Liver (tissue), 9 donors: ENCODE measurements around the gene GAS6. TPM values are rescaled to one million over a fixed set of nuclear protein-coding genes. Genes with fewer than 3 reads are reported as not detected.

Source experiments
- DNase-seq: peaks from one replicate; pipeline ENCODE4 v3.0.0-alpha.2; 2017; ENCODE audit warnings: low spot score
- H3K27ac ChIP-seq, 2 donors: one replicate each; pipeline ENCODE4 v1.7.0; 2013; ENCODE audit warnings: inconsistent platforms in 2 of 2, low read length in 2 of 2, control low read depth in 1 of 2, low read depth in 1 of 2, mild to moderate bottlenecking in 1 of 2
- H3K27me3 ChIP-seq, 4 donors: one replicate each; pipeline versions ENCODE4 v1.6.1 to v1.7.0; 2013; ENCODE audit warnings: low read length in 3 of 4, inconsistent platforms in 1 of 4, mild to moderate bottlenecking in 1 of 4, moderate library complexity in 1 of 4; ENCODE audit not compliant: control insufficient read depth in 4 of 4, insufficient read depth in 4 of 4
- H3K36me3 ChIP-seq, 4 donors: one replicate each; pipeline versions ENCODE4 v1.6.1 to v1.7.0; 2013; ENCODE audit warnings: low read length in 3 of 4, mild to moderate bottlenecking in 3 of 4, low read depth in 1 of 4, moderate library complexity in 1 of 4; ENCODE audit not compliant: control insufficient read depth in 4 of 4, insufficient read depth in 3 of 4
- H3K4me1 ChIP-seq, 4 donors: one replicate each; pipeline versions ENCODE4 v1.6.1 to v1.7.0; 2013; ENCODE audit warnings: low read length in 3 of 4, mild to moderate bottlenecking in 3 of 4, moderate library complexity in 1 of 4; ENCODE audit not compliant: control insufficient read depth in 4 of 4, insufficient read depth in 4 of 4
- H3K4me3 ChIP-seq, 3 donors: one replicate each; pipeline versions ENCODE4 v1.6.1 to v1.7.0; 2013; ENCODE audit warnings: low read length in 3 of 3, control low read depth in 1 of 3, low read depth in 1 of 3, mild to moderate bottlenecking in 1 of 3
- H3K9ac ChIP-seq, 2 donors: one replicate each; pipeline ENCODE4 v1.7.0; 2013; ENCODE audit warnings: low read length in 2 of 2, mild to moderate bottlenecking in 2 of 2, moderate library complexity in 2 of 2, control low read depth in 1 of 2, low read depth in 1 of 2
- H3K9me3 ChIP-seq, 4 donors: one replicate each; pipeline versions ENCODE4 v1.6.1 to v1.7.0; 2013; ENCODE audit warnings: low read length in 3 of 4; ENCODE audit not compliant: control insufficient read depth in 4 of 4
- EGR1 ChIP-seq, 2 donors: IDR thresholded peaks; 2 replicates each; pipeline ENCODE4 v1.6.1; 2016 to 2018; ENCODE audit warnings: antibody characterized with exemption in 2 of 2, low read depth in 2 of 2
- FOXA1 ChIP-seq: IDR thresholded peaks from 2 replicates; pipeline ENCODE4 v1.6.1; 2016; ENCODE audit warnings: antibody characterized with exemption
- FOXA2 ChIP-seq: IDR thresholded peaks from 2 replicates; pipeline ENCODE4 v1.6.1; 2016; ENCODE audit warnings: antibody characterized with exemption
- GABPA ChIP-seq, 2 donors: IDR thresholded peaks in 1 of 2; conservative IDR thresholded peaks in 1 of 2; 2 replicates each; pipeline ENCODE4 v1.6.1; 2016; ENCODE audit warnings: antibody characterized with exemption in 2 of 2, mild to moderate bottlenecking in 1 of 2, moderate library complexity in 1 of 2
- HNF4A ChIP-seq, 2 donors: conservative IDR thresholded peaks; 2 replicates each; pipeline ENCODE4 v1.6.1; 2016; ENCODE audit warnings: antibody characterized with exemption in 2 of 2, mild to moderate bottlenecking in 2 of 2
- HNF4G ChIP-seq: IDR thresholded peaks from 2 replicates; pipeline ENCODE4 v1.6.1; 2016; ENCODE audit warnings: antibody characterized with exemption
- JUND ChIP-seq, 2 donors: IDR thresholded peaks; 2 replicates each; pipeline ENCODE4 v1.6.1; 2016; ENCODE audit warnings: antibody characterized with exemption in 2 of 2
- NR2F2 ChIP-seq: IDR thresholded peaks from 2 replicates; pipeline ENCODE4 v1.6.1; 2016; ENCODE audit warnings: antibody characterized with exemption
- RAD21 ChIP-seq, 2 donors: IDR thresholded peaks; 2 replicates each; pipeline ENCODE4 v1.6.1; 2016; ENCODE audit warnings: antibody characterized with exemption in 2 of 2, mild to moderate bottlenecking in 2 of 2
- RXRA ChIP-seq, 2 donors: IDR thresholded peaks; 2 replicates each; pipeline ENCODE4 v1.6.1; 2017 to 2018; ENCODE audit warnings: antibody characterized with exemption in 2 of 2, mild to moderate bottlenecking in 1 of 2
- SP1 ChIP-seq: IDR thresholded peaks from 2 replicates; pipeline ENCODE4 v1.6.1; 2018; ENCODE audit warnings: antibody characterized with exemption, mild to moderate bottlenecking
- TAF1 ChIP-seq: conservative IDR thresholded peaks from 2 replicates; pipeline ENCODE4 v1.6.1; 2016; ENCODE audit warnings: antibody characterized with exemption, mild to moderate bottlenecking
- YY1 ChIP-seq: IDR thresholded peaks from 2 replicates; pipeline ENCODE4 v1.6.1; 2016; ENCODE audit warnings: antibody characterized with exemption, mild to moderate bottlenecking
- WGBS: extraction: QIAGEN DNeasy Blood & Tissue Kit; methylation state at CpG from one replicate; pipeline ENCODE4 v1.1.7; 2013; 5-methylcytosine and 5-hydroxymethylcytosine counted together
- polyA plus RNA-seq, 2 donors: library from polyadenylated mRNA; stranded (reverse) in 1 of 2; unstranded in 1 of 2; fragments of 200-250 nt in 1 of 2; fragments of >200 nt in 1 of 2; fragmentation: Nextera tagmentation in 1 of 2; extraction: Ambion mirVana in 1 of 2; gene quantifications; one replicate each; pipeline versions ENCODE4 v1.2.1 to v1.2.3, GENCODE V29; 2013 to 2015
- total RNA-seq, 2 donors: library from RNA; depleted of rRNA; stranded (reverse); fragments of >200 nt; gene quantifications; one replicate each; pipeline ENCODE4 v1.2.3, GENCODE V29; 2014
- TF ChIP-seq, protein P1 (sequence below): IDR thresholded peaks from 2 replicates; pipeline ENCODE4 v1.6.1; 2016; ENCODE audit warnings: antibody characterized with exemption
- TF ChIP-seq, protein P2 (sequence below): IDR thresholded peaks from 2 replicates; pipeline ENCODE4 v1.6.1; 2016; ENCODE audit warnings: antibody characterized with exemption
- TF ChIP-seq, protein P3 (sequence below): IDR thresholded peaks from 2 replicates; pipeline ENCODE4 v1.6.1; 2016; ENCODE audit warnings: antibody characterized with exemption, mild to moderate bottlenecking
- TF ChIP-seq, protein P4 (sequence below): fragments of 150-350 bp; IDR thresholded peaks from 2 replicates; pipeline ENCODE4 v1.5.1; 2017; ENCODE audit warnings: improper control_type of control experiment, low read depth, low read length; ENCODE audit not compliant: missing input control
- TF ChIP-seq, protein P5 (sequence below): IDR thresholded peaks from 2 replicates; pipeline ENCODE4 v1.6.1; 2016; ENCODE audit warnings: antibody characterized with exemption
- donor health status: healthy.
- donor health status: healthy.
- donor health status: healthy.
- donor health status: healthy.
- donor health status: healthy.

The GAS6 gene
- total and polyA plus RNA-seq, 4 donors: 2.5 to 30.2 (median 9.1) TPM

DNA sequence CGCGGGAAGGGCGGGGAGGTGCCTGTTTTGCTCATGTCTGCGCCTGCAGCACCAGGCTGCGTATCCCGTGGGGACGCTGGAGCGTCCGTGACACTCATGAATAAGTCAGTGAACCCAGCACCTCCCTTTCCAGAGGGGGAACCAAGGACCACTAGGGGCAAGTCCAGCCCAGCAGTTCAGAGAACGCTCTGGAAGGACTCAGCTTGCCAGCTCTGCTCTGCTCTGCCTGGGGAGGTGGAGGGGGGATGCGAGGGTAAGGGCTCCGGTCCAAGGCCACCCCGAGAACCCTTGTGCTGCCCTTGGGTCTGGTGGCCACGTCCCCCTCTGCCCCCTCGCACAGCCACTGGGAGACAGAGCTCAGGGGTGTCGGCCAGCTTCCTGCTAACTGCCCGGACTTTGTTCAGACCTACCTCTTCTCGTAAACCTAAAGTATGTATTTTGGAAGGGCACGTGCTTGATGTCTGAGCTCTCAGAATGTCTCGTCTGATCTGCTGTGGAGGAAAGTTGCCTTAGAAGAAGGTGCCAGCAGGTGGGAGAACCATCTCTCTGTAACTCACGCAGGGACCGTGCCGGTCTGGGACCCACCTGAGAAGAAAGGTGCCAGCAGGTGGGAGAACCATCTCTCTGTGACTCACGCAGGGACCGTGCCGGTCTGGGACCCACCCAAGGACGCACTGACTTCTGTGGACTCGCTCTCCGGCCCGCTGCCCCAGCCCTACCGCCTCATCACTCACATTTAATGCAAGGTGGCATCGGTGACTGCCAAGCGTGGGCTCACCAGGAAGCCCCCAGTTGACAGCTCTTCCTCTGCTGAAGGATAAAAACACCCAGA, 70.8 kb downstream of the GAS6 start:
- no peak overlapping the region for H3K4me3 ChIP-seq
- H3K9ac ChIP-seq: no peak overlapping the region
- H3K4me1 ChIP-seq: no peaks in the 10 kb centered on the region
- DNase-seq: no peak
- 77% methylated on average over 33 of the region's 33 CpGs for WGBS
- TF ChIP-seq, protein P1, sequence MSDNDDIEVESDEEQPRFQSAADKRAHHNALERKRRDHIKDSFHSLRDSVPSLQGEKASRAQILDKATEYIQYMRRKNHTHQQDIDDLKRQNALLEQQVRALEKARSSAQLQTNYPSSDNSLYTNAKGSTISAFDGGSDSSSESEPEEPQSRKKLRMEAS: no peak
- TF ChIP-seq, protein P2, sequence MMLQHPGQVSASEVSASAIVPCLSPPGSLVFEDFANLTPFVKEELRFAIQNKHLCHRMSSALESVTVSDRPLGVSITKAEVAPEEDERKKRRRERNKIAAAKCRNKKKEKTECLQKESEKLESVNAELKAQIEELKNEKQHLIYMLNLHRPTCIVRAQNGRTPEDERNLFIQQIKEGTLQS: no peak
- TF ChIP-seq JUND (IDR thresholded peaks at IDR 0.05) (no peak), TAF1 (no peak), RAD21 (IDR thresholded peaks at IDR 0.05) (no peak), YY1 (no peak), FOXA2 (no peak), HNF4G (no peak), FOXA1 (no peak), NR2F2 (no peak), EGR1 (IDR thresholded peaks at IDR 0.05; ENCODE audit: low read depth in 2 of 2) (no peak), GABPA (IDR thresholded peaks at IDR 0.05 in 1 of 2, conservative IDR thresholded peaks at IDR 0.05 in 1 of 2) (no peak), RXRA (IDR thresholded peaks at IDR 0.05) (no peak), HNF4A (conservative IDR thresholded peaks at IDR 0.05) (no peak)
- TF ChIP-seq, protein P3, sequence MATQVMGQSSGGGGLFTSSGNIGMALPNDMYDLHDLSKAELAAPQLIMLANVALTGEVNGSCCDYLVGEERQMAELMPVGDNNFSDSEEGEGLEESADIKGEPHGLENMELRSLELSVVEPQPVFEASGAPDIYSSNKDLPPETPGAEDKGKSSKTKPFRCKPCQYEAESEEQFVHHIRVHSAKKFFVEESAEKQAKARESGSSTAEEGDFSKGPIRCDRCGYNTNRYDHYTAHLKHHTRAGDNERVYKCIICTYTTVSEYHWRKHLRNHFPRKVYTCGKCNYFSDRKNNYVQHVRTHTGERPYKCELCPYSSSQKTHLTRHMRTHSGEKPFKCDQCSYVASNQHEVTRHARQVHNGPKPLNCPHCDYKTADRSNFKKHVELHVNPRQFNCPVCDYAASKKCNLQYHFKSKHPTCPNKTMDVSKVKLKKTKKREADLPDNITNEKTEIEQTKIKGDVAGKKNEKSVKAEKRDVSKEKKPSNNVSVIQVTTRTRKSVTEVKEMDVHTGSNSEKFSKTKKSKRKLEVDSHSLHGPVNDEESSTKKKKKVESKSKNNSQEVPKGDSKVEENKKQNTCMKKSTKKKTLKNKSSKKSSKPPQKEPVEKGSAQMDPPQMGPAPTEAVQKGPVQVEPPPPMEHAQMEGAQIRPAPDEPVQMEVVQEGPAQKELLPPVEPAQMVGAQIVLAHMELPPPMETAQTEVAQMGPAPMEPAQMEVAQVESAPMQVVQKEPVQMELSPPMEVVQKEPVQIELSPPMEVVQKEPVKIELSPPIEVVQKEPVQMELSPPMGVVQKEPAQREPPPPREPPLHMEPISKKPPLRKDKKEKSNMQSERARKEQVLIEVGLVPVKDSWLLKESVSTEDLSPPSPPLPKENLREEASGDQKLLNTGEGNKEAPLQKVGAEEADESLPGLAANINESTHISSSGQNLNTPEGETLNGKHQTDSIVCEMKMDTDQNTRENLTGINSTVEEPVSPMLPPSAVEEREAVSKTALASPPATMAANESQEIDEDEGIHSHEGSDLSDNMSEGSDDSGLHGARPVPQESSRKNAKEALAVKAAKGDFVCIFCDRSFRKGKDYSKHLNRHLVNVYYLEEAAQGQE: no peak
- TF ChIP-seq, protein P4, sequence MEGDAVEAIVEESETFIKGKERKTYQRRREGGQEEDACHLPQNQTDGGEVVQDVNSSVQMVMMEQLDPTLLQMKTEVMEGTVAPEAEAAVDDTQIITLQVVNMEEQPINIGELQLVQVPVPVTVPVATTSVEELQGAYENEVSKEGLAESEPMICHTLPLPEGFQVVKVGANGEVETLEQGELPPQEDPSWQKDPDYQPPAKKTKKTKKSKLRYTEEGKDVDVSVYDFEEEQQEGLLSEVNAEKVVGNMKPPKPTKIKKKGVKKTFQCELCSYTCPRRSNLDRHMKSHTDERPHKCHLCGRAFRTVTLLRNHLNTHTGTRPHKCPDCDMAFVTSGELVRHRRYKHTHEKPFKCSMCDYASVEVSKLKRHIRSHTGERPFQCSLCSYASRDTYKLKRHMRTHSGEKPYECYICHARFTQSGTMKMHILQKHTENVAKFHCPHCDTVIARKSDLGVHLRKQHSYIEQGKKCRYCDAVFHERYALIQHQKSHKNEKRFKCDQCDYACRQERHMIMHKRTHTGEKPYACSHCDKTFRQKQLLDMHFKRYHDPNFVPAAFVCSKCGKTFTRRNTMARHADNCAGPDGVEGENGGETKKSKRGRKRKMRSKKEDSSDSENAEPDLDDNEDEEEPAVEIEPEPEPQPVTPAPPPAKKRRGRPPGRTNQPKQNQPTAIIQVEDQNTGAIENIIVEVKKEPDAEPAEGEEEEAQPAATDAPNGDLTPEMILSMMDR: no peak
- peaks cover 0 to 2% (median 0%) of the 10 kb centered on the region in 4 donors for H3K36me3 ChIP-seq
- H3K27me3 ChIP-seq: no peaks in the 10 kb centered on the region
- no peaks in the 10 kb centered on the region for H3K9me3 ChIP-seq
- no peak overlapping the region for H3K27ac ChIP-seq

DNA sequence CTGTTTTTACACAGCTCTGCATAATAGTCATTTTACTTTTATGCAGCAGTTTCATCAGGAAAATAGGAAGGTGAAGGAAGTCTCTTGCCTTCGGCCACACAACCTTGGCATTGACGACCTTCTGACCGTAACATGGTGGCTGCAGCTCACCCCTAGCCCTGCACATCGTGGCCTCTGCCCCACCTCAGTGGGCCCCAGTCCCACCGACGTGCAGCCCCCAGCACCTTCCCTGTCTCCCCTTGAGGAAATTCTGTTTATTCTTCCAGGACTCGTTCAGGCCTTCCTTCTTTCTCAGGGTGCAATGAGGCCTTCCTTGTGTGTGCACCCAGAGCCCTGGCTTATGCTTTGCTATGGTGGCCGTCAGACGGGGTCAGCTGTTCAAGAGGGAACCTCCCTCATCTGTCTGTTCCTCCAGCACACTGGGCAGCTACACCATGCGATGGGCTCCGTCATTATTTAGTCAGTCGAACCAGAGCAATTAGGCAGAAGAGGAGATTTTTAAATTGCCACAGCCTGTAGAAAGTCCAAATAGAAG, 71.6 kb downstream of the GAS6 start:
- Histone ChIP-seq H3K9me3 (no peaks in the 10 kb centered on the region), H3K27ac (no peak overlapping the region), H3K36me3 (peaks cover 0 to 2% (median 0%) of the 10 kb centered on the region in 4 donors), H3K4me3 (no peak overlapping the region), H3K9ac (no peak overlapping the region), H3K27me3 (no peaks in the 10 kb centered on the region), H3K4me1 (no peaks in the 10 kb centered on the region)
- WGBS: 75% methylated on average over 12 of the region's 12 CpGs
- no peak for DNase-seq
- TF ChIP-seq, protein P2: no peak
- TF ChIP-seq, protein P3: no peak
- TF ChIP-seq TAF1 (no peak), GABPA (IDR thresholded peaks at IDR 0.05 in 1 of 2, conservative IDR thresholded peaks at IDR 0.05 in 1 of 2) (no peak), FOXA1 (no peak), SP1 (no peak)
- TF ChIP-seq, protein P5, sequence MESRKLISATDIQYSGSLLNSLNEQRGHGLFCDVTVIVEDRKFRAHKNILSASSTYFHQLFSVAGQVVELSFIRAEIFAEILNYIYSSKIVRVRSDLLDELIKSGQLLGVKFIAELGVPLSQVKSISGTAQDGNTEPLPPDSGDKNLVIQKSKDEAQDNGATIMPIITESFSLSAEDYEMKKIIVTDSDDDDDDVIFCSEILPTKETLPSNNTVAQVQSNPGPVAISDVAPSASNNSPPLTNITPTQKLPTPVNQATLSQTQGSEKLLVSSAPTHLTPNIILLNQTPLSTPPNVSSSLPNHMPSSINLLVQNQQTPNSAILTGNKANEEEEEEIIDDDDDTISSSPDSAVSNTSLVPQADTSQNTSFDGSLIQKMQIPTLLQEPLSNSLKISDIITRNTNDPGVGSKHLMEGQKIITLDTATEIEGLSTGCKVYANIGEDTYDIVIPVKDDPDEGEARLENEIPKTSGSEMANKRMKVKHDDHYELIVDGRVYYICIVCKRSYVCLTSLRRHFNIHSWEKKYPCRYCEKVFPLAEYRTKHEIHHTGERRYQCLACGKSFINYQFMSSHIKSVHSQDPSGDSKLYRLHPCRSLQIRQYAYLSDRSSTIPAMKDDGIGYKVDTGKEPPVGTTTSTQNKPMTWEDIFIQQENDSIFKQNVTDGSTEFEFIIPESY: no peak
